Right cardiac atrium (tissue), 5 donors: Measurements from ENCODE around the gene HOXA6. TPM values are rescaled to one million over a fixed set of nuclear protein-coding genes. Genes with fewer than 3 reads are reported as not detected.

ENCODE experiments used
- ATAC-seq, 2 donors: fragments of 200-7000 bp; cut with Tn5 transposase; one replicate each; pipeline versions ENCODE4 v1.8.0 to v1.9.1; 2020; ENCODE audit warnings: moderate library complexity in 2 of 2, mild to moderate bottlenecking in 1 of 2
- DNase-seq, 3 donors: peaks; one replicate each; pipeline ENCODE4 v3.0.0-alpha.2; 2020
- H3K27ac ChIP-seq: one replicate; pipeline ENCODE4 v1.5.1; 2013; ENCODE audit warnings: mild to moderate bottlenecking, low read length, control low read depth, moderate library complexity
- H3K27me3 ChIP-seq: one replicate; pipeline ENCODE4 v1.6.1; 2013; ENCODE audit not compliant: control insufficient read depth, insufficient read depth
- H3K4me1 ChIP-seq: one replicate; pipeline ENCODE4 v1.6.1; 2013; ENCODE audit warnings: low read length; ENCODE audit not compliant: control insufficient read depth, insufficient read depth
- H3K4me3 ChIP-seq: one replicate; pipeline ENCODE4 v1.5.1; 2013; ENCODE audit warnings: low read length, control low read depth
- H3K9me3 ChIP-seq: one replicate; pipeline ENCODE4 v1.6.1; 2013; ENCODE audit warnings: low read length; ENCODE audit not compliant: control insufficient read depth
- WGBS: extraction: QIAGEN DNeasy Blood & Tissue Kit; methylation state at CpG from one replicate; pipeline ENCODE4 v1.1.7; 2013; 5-methylcytosine and 5-hydroxymethylcytosine counted together
- intact Hi-C, 4 donors: fragments of 100-400 bp; cut with DNase I; formaldehyde crosslinking; loops; one replicate each; pipeline versions ENCODE4 v1.11.0 to v1.14.0; 2022 to 2023
- polyA plus RNA-seq: library from polyadenylated mRNA; stranded (reverse); fragments of 200-250 nt; gene quantifications from one replicate; pipeline ENCODE4 v1.2.3, GENCODE V29; 2013
- total RNA-seq, 4 donors: library from RNA; stranded (reverse); fragmentation: NEBNext Ultra II Directional; extraction: Animal tissue kit (Norgen Biotek cat#: 25700); gene quantifications; one replicate each; pipeline ENCODE4 v1.2.1, GENCODE V29; 2021
- donor health status: healthy with polysubstance abuse.
- donor health status: DM: no; HTN: yes; CAD: no.
- donor health status: DM: no; HTN: no; CAD: no.
- donor health status: DM: no; HTN: yes; CAD: no; lungs with severe emphysema.
- donor health status: DM: yes; HTN: yes; CAD: no.

Gene HOXA6
- total and polyA plus RNA-seq, 5 donors = not detected

DNA sequence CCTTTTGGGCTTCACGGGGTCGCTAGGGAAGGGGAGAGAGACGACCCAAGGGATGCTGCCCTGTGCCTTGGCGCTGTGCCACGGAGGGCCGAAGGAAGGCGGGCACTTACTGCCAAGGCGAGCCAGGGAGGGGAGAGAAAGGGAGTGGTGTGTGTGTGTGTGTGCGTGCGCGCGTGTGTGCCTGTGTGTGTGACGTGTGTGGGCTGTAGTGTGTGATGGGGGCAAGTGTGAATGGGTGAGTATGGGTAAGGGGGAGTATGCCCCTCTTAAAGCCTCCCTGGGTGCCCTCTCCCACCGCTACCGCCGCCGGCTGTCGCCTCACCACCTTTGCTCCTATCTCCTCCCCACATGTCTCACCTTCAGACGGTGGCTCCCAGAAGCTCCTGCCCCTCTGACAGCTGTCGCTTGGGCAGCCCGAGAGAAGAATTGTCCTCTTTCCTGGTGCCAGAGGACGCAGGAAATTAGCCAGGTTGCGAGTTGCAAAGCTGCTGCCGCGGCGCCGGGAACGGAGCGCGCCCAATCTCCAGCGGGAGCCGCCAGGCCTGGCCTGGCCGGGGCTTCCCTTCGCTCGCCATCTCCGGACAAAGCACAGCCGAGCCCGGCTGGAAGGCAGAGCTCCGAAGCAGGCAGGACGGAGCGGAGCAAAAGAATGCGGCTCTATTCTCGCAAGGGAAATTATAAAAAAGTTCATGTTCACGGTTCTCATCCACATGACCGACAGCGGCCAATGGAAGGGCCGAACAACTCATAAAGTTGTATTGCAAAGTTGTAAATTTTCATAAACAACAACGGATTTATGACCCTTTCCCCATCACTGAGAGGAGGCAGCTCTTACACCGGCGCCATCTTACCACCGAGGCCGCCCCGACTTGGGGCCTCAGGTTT lies 4.6 kb upstream of the HOXA6 start, which contains the start of gene HOXA3:
HOXA3 (minus strand) TSS at position 653 of the 885 bp plus-strand sequence. CDS start 41,943 bp downstream, outside the sequence.
- DNase-seq = peak in 1 of 3 donors; percentile 57
- intact Hi-C loops = loop anchor here in 2 of 4 donors (10.0 kb wide), 3 partner anchors 287 to 1277 kb away; partner anchors contain the start of gene SKAP2 (in 1 of the 2)
- peak within 1 kb of the TSS; percentile 6 for H3K4me3 ChIP-seq
- ATAC-seq = no peak
- H3K4me1 ChIP-seq = peaks cover 9% of the 10 kb centered on the region
- H3K27me3 ChIP-seq = no peaks in the 10 kb centered on the region
- no peaks in the 10 kb centered on the region for H3K9me3 ChIP-seq
- H3K27ac ChIP-seq = no peak within 1 kb of the TSS
- 4% methylated on average over 53 of the region's 53 CpGs for WGBS

DNA sequence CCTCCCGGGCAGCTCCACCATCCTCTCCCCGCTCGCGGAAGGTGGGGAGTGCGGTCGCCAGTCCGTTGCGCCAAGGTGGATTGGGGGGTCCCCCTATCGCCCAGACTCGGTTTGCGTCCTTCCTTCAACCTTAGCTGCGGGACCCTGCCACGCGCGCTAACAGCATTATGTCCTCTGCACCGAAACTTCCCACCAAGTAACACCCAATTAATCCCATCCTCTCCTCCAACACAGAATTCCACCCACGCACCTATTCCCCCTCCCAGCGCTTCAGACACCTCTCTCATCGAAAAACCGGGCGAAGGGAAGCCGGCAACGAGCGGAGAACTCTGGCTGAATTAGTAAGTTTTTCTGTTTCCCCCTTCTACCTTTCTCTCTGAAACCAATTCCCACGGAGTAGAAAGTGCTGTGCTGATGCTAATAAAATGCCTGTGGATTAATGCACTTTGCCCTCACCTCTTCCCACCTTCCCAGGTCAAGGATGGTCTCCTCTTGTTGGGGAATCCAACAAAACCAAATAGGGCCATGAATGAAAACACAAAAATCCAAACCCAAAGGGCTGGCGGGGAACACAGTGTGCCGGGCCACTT lies 3.9 kb upstream of the HOXA6 start:
- DNase-seq (peak in 1 of 3 donors; percentile 16), ATAC-seq (no peak)
- Histone ChIP-seq H3K4me3 (peak overlapping the region; percentile 5), H3K9me3 (no peaks in the 10 kb centered on the region), H3K4me1 (peaks cover 9% of the 10 kb centered on the region), H3K27me3 (no peaks in the 10 kb centered on the region), H3K27ac (no peak overlapping the region)
- intact Hi-C loops = loop anchor here in 2 of 4 donors (10.0 kb wide), 3 partner anchors 287 to 1277 kb away; partner anchors contain the start of gene SKAP2 (in 1 of the 2)
- WGBS = 4% methylated on average over 27 of the region's 27 CpGs

DNA sequence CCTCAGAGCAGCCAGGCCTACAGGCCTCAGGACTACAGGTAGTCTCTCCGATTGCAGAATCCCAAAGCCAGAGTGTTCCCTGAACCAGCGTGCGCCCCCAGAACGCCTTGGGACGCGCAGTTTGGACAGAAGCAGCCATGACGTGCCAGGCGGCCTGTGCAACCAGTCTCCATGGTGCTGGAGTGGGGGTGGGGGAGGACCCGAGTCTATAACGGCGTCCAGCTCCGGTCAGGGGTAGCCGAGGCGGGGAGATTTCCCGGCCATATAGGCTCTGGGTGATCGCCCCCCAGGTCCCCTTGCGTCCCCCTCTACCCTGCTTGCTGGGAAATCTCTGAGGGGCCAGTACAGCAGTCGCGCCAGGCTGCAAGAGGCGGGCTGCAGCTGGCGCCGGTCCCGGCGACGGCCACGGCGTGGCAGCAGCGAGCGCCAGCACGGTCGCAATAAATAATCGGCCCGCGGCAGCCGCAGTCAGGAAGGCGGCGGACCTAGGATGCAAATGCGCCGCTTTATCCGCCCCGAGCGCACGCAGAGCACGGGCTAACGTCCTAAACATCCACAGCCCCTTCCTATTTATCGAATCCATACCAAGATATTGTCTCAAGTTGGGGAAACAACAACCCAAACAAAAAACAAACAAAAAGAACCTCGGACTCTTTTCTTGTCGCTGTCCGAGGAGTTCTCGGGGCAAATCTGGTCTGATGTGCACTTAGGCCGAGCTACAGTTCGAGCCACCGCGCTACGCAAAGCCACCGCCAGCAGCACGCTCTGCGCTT lies 3.2 kb upstream of the HOXA6 start:
- H3K9me3 ChIP-seq = no peaks in the 10 kb centered on the region
- peak overlapping the region; percentile 5 for H3K4me3 ChIP-seq
- DNase-seq (peak; percentile 72 to 87 (median 87)), ATAC-seq (peak; percentile 75 to 83)
- intact Hi-C loops = loop anchor here in 2 of 4 donors (10.0 kb wide), 3 partner anchors 286 to 1276 kb away; partner anchors contain the start of gene SKAP2 (in 1 of the 2)
- no peaks in the 10 kb centered on the region for H3K27me3 ChIP-seq
- H3K4me1 ChIP-seq = peaks cover 5% of the 10 kb centered on the region
- H3K27ac ChIP-seq = no peak overlapping the region
- WGBS = 2% methylated on average over 58 of the region's 58 CpGs

DNA sequence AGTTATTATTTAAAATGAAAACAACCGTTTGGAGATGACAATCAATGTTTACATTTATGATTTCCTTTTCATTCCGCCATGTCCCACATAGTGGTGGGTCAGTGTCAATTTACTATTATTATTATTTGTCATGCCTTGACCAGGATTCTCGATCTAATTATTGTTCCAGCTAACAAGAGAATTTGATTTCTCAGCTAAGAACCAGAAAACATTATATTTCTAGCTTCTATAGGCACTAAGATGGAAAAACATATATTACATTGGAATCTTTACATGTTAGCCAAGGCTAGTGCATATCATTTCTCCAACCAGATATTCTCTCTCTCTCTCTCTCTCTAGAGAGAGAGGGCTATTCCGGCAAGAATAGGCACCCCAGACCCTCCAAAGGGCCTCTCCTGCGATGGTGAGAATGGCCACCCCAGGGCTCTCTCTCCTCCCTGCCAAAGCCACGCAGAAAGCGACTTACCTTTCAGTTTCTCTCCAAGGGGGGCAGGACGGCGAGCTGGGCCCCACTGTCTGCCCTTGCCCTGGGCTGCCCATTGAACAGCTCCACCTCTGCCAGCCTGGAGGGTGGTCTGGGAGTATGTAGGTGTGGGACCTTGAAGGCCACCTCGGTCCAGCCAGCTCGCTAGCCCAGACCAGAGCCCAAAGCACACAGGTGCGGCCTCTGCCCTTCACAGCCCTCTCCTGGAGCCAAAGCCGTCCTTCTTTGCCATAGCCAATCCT lies 2.4 kb upstream of the HOXA6 start:
- ATAC-seq (no peak), DNase-seq (peak in 1 of 3 donors; percentile 33)
- no peak overlapping the region for H3K4me3 ChIP-seq
- H3K9me3 ChIP-seq = no peaks in the 10 kb centered on the region
- H3K27me3 ChIP-seq = no peaks in the 10 kb centered on the region
- no peak overlapping the region for H3K27ac ChIP-seq
- intact Hi-C loops = loop anchor here in 2 of 4 donors (5.0 to 10.0 kb wide), 4 partner anchors 285 to 1275 kb away; partner anchors contain the start of gene SKAP2 (in 1 of the 2)
- peaks cover 5% of the 10 kb centered on the region for H3K4me1 ChIP-seq
- WGBS = 39% methylated on average over 13 of the region's 13 CpGs

DNA sequence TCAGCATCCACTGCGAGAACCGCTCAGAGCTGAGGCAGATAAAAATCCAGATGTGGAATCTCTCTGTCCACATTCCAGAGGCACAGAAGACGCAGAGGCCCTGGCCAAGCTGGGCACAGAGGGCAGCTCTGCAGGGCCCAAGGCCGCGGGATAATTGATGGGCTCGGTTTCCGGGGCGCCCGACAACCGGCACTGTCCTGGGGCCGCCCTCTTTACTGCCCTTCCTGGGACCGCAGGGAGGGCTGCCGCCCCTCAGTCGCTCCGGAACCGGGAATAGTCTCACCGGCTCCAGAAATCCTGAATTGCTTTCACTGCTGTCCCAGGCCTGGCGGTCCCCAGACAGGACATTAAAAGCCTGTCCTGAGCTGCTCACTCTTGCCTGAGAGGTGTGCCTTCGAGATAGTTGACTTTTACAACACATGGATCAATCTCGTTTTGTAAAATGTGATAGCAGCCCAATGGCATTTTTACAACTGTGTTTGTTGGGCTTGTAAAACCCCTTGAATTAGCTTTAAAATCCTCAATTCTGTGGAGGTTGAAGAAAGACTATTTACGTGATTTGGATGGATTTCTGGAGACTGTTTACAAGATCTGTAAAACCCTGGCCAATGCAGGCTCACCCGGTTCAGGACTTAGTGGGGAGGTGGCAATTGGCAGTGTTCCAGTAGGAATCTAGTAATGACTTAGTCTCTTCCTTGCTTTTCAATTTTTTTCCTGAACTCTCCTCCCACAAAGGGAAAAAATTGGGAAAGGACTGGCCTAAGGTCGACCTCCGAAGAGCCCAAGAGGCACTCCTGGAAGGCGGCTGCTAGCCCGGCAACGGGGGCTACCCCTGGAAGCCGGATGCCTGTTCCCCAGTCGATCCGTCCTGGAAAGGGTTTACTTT lies 1.4 kb upstream of the HOXA6 start:
- Histone ChIP-seq H3K27me3 (peaks cover under 1% of the 10 kb centered on the region), H3K9me3 (no peaks in the 10 kb centered on the region), H3K4me3 (no peak overlapping the region), H3K27ac (no peak overlapping the region), H3K4me1 (peaks cover 2% of the 10 kb centered on the region)
- ATAC-seq (no peak), DNase-seq (peak in 1 of 3 donors; percentile 35)
- 38% methylated on average over 30 of the region's 30 CpGs for WGBS
- intact Hi-C loops = loop anchor here in 1 of 4 donors (5.0 kb wide), 1 partner anchor 297 kb away; no protein-coding TSS in a partner anchor

DNA sequence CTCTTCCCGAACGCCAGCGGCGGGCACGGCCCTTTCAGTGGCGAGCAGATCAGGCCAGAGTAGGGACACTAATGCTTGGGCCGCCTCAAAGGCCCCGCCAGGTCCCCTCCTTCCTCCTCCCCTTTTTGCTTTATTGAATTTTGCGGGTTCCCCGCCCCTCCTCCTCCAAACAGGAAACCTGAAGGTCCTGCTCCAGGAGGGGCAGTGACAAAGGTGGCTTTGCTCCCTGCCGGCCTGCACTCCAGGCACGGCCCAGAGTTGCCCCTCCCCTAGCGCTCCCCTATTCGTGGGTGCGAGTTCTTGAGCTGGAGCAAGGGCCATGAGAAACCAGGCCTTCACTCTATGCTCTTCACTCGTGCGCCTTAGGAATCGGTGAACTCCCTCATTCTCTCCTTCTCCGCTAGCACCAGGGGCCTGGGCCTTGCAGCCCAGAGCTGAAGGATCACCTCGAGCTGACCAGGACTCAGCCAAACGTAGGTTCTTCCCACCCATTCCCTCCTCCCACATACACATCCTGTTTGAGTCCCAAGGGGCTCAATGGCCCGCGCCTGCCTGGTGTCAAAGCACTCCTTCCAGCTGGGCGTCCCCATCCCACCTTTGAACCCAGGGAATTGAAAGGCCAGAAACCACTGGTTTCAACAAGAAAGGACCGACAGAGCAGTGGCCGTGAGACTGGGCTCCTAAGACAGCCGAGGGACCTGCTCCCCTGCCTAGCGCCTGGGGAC lies 619 bp upstream of the HOXA6 start:
- H3K27ac ChIP-seq = no peak overlapping the region
- 20% methylated on average over 28 of the region's 28 CpGs for WGBS
- intact Hi-C loops = loop anchor here in 1 of 4 donors (5.0 kb wide), 1 partner anchor 296 kb away; no protein-coding TSS in a partner anchor
- H3K4me3 ChIP-seq = peak overlapping the region; percentile 38
- peaks cover 3% of the 10 kb centered on the region for H3K27me3 ChIP-seq
- no peaks in the 10 kb centered on the region for H3K9me3 ChIP-seq
- DNase-seq (peak in 1 of 3 donors; percentile 43), ATAC-seq (no peak)
- H3K4me1 ChIP-seq = peaks cover 2% of the 10 kb centered on the region

DNA sequence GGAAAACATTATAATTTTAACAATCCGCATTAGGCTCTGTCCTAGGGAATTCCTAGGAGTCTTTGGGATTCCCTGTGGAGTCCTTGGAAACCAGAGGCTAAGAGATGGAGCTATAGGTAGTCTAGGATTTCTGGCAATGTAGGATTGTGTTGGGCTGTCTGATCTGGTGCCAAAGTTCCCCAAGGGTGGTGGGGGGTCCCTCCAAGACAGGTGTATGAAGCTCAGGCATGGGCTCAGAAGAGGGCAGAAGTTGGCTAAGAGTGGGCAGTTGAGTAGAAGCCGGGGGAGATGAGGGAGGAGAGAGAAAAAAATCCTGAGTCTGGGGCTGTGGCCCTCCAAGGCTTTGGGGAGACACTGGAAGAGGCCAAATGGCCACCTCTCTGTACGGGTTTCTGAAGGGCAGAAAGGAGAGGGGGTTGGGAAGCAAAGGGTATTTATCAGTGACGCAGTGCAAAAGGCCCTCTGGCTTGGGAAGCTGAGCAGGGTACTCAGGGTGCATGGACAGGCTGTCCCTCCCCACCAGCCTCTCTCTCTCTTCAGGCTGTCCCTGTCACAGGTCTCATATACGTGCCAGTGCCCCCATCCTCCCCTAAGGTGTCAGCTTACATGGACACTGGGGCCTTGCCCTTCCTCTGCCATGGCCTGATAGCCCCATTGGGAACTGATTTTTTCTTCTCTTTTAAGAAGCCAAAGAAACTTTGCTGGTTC lies 929 bp downstream of the HOXA6 start:
- H3K27ac ChIP-seq = no peak overlapping the region
- peaks cover 3% of the 10 kb centered on the region for H3K27me3 ChIP-seq
- 46% methylated on average over 5 of the region's 5 CpGs for WGBS
- DNase-seq (no peak), ATAC-seq (no peak)
- intact Hi-C loops = loop anchor here in 1 of 4 donors (5.0 kb wide), 1 partner anchor 294 kb away; no protein-coding TSS in a partner anchor
- no peaks in the 10 kb centered on the region for H3K9me3 ChIP-seq
- peaks cover 2% of the 10 kb centered on the region for H3K4me1 ChIP-seq
- no peak overlapping the region for H3K4me3 ChIP-seq

DNA sequence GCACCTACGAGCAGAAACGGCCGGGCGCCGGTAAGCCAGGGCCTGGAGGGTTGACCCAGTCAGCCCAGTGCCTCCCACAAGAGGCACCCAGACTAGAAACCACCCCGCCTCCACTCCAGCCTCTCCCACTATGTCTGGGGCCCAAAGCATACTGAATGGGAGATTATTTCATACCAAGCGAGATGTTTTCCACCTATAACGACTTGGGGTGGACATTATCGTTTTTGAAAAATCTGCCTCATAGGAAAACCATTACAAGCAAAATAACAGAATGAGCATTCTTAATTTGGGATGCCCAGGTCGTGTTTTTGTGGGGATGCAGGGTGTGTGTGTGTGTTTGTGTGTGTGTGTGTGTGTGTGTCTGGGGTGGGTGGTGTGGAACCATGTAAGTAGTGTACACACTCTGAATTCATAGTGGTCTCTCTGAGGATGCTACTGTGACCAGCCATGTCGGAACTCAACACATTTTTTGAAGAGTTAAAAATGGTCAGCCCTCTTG lies 1.6 kb downstream of the HOXA6 start:
- Histone ChIP-seq H3K27ac (no peak overlapping the region), H3K4me3 (no peak overlapping the region), H3K4me1 (no peaks in the 10 kb centered on the region), H3K27me3 (peaks cover 3% of the 10 kb centered on the region), H3K9me3 (no peaks in the 10 kb centered on the region)
- no peak for ATAC-seq
- 44% methylated on average over 11 of the region's 11 CpGs for WGBS
- intact Hi-C loops = loop anchor here in 1 of 4 donors (5.0 kb wide), 1 partner anchor 294 kb away; no protein-coding TSS in a partner anchor
- no peak for DNase-seq
